Suprapubic skin (tissue), 3 donors: ENCODE data around the gene PRTFDC1.

Experiments used
- EP300 ChIP-seq: sonication (generic); formaldehyde crosslinking; IDR thresholded peaks from one replicate; pipeline ENCODE4 v1.6.1; 2017; ENCODE audit warnings: antibody characterized with exemption
- POLR2A ChIP-seq, 2 donors: fragments of 450-650 bp; IDR thresholded peaks; one replicate each; pipeline ENCODE4 v1.6.1; 2017; ENCODE audit warnings: antibody characterized with exemption in 2 of 2, mild to moderate bottlenecking in 2 of 2, moderate library complexity in 2 of 2
- TF ChIP-seq, protein P1 (sequence below), 2 donors: fragments of 200-600 bp in 1 of 2; fragments of 450-650 bp in 1 of 2; sonication (generic) in 1 of 2; IDR thresholded peaks; one replicate each; pipeline ENCODE4 v1.5.1; 2016 to 2019; ENCODE audit warnings: antibody characterized with exemption in 2 of 2, mild to moderate bottlenecking in 1 of 2, moderate library complexity in 1 of 2

GRCh38 chr10:24981161-24981710 is 28.8 kb upstream of the PRTFDC1 start:
- TF ChIP-seq EP300 = no peak
- TF ChIP-seq, protein P1, sequence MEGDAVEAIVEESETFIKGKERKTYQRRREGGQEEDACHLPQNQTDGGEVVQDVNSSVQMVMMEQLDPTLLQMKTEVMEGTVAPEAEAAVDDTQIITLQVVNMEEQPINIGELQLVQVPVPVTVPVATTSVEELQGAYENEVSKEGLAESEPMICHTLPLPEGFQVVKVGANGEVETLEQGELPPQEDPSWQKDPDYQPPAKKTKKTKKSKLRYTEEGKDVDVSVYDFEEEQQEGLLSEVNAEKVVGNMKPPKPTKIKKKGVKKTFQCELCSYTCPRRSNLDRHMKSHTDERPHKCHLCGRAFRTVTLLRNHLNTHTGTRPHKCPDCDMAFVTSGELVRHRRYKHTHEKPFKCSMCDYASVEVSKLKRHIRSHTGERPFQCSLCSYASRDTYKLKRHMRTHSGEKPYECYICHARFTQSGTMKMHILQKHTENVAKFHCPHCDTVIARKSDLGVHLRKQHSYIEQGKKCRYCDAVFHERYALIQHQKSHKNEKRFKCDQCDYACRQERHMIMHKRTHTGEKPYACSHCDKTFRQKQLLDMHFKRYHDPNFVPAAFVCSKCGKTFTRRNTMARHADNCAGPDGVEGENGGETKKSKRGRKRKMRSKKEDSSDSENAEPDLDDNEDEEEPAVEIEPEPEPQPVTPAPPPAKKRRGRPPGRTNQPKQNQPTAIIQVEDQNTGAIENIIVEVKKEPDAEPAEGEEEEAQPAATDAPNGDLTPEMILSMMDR (IDR thresholded peaks at IDR 0.05) = no peak
- TF ChIP-seq POLR2A (IDR thresholded peaks at IDR 0.05) = no peak
